ENCODE measurements around the gene PLCB2.

PLCB2 gene

DNA sequence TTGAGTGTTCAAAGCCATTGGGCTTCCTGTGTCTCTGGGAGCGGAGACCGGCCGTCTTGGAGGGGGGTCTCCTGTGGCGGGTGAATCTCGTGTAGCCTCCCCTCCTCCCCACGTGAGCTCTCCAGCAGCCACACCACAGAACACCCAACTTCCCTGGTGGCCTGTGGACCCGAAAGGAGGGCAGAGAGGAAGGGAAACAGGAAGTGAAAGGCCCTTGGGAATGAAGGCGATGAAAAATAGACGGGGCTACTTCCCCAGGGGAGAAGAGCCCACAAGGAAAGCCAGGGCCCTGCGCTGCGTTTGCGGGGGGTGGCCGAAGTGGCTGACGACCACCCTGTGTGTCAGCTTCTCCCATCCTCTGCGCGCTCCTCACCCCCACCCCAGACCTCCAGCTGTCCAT is 30.3 kb downstream of the PLCB2 start:
- no peak overlapping the region for H3K23ac ChIP-seq (ENCODE audit: low read length)
- WGBS (ENCODE audit: extremely low coverage, insufficient coverage, low lambda C conversion rate): no CpG with 5 or more reads among the region's 16 CpGs
- H2BK120ac ChIP-seq (ENCODE audit: low read depth, low read length): no peak overlapping the region
- no peak overlapping the region for H2BK5ac ChIP-seq (ENCODE audit: low read length)
- H4K5ac ChIP-seq (ENCODE audit: low read length): no peak overlapping the region
- no peak for DNase-seq
- no peaks in the 10 kb centered on the region for H3K79me1 ChIP-seq (ENCODE audit: low read length)
- peaks cover 4% of the 10 kb centered on the region for H3K4me1 ChIP-seq (ENCODE audit: control insufficient read depth, low read depth, low read length)
- H3K4ac ChIP-seq (ENCODE audit: low read depth, low read length): no peak overlapping the region
- H3K79me2 ChIP-seq (ENCODE audit: control insufficient read depth, insufficient read depth, low read length): no peaks in the 10 kb centered on the region
- H3K4me2 ChIP-seq (ENCODE audit: low read length): no peak overlapping the region
- no peaks in the 10 kb centered on the region for H3K36me3 ChIP-seq (ENCODE audit: control insufficient read depth, insufficient read depth, low read length)
- H4K8ac ChIP-seq (ENCODE audit: low read depth, low read length): no peak overlapping the region
- peaks cover 12% of the 10 kb centered on the region for H3K27me3 ChIP-seq (ENCODE audit: insufficient read depth, low read length, poor library complexity)
- no peak overlapping the region for H3K27ac ChIP-seq (ENCODE audit: low read depth, low read length)
- H3K18ac ChIP-seq (ENCODE audit: low read length): no peak overlapping the region
- no peak overlapping the region for H2BK15ac ChIP-seq (replicated peaks; ENCODE audit: low read depth)
- H3K56ac ChIP-seq (ENCODE audit: low read length): no peak overlapping the region
- no peak overlapping the region for H3K9ac ChIP-seq (ENCODE audit: low read length)
- H2AK5ac ChIP-seq (ENCODE audit: low read length): no peak overlapping the region
- no peak overlapping the region for H3K4me3 ChIP-seq (ENCODE audit: low read length)

DNA sequence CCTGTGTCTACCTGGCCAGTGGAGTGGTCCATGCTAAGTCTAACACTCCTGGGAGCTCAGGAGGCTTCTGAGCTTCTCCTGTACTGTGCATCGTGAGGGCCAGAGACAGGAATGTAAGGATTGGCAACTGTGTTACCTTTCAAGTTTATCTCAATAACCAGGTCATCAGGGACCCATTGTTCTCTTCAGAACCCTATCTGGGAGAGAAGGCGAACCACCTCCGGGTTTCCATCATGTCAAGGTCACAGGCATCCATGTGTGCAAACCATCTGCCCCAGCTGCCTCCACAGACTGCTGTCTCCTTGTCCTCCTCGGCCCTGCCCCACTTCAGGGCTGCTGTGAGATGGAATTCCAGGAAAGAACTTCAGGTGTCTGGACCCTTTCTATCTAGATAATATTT is 30.8 kb downstream of the PLCB2 start:
- no peak overlapping the region for H3K27ac ChIP-seq (ENCODE audit: low read depth, low read length)
- peaks cover 4% of the 10 kb centered on the region for H3K4me1 ChIP-seq (ENCODE audit: control insufficient read depth, low read depth, low read length)
- WGBS (ENCODE audit: extremely low coverage, insufficient coverage, low lambda C conversion rate): no CpG with 5 or more reads among the region's 4 CpGs
- H2BK120ac ChIP-seq (ENCODE audit: low read depth, low read length): no peak overlapping the region
- no peak overlapping the region for H4K8ac ChIP-seq (ENCODE audit: low read depth, low read length)
- peaks cover 12% of the 10 kb centered on the region for H3K27me3 ChIP-seq (ENCODE audit: insufficient read depth, low read length, poor library complexity)
- H3K56ac ChIP-seq (ENCODE audit: low read length): no peak overlapping the region
- H2BK5ac ChIP-seq (ENCODE audit: low read length): no peak overlapping the region
- no peaks in the 10 kb centered on the region for H3K79me1 ChIP-seq (ENCODE audit: low read length)
- no peaks in the 10 kb centered on the region for H3K79me2 ChIP-seq (ENCODE audit: control insufficient read depth, insufficient read depth, low read length)
- H4K5ac ChIP-seq (ENCODE audit: low read length): no peak overlapping the region
- no peak overlapping the region for H3K4me2 ChIP-seq (ENCODE audit: low read length)
- no peak overlapping the region for H3K18ac ChIP-seq (ENCODE audit: low read length)
- no peak overlapping the region for H3K4ac ChIP-seq (ENCODE audit: low read depth, low read length)
- H3K23ac ChIP-seq (ENCODE audit: low read length): no peak overlapping the region
- DNase-seq: no peak
- H2BK15ac ChIP-seq (replicated peaks; ENCODE audit: low read depth): no peak overlapping the region
- no peak overlapping the region for H3K9ac ChIP-seq (ENCODE audit: low read length)
- no peak overlapping the region for H3K4me3 ChIP-seq (ENCODE audit: low read length)
- no peaks in the 10 kb centered on the region for H3K36me3 ChIP-seq (ENCODE audit: control insufficient read depth, insufficient read depth, low read length)
- H2AK5ac ChIP-seq (ENCODE audit: low read length): no peak overlapping the region

DNA sequence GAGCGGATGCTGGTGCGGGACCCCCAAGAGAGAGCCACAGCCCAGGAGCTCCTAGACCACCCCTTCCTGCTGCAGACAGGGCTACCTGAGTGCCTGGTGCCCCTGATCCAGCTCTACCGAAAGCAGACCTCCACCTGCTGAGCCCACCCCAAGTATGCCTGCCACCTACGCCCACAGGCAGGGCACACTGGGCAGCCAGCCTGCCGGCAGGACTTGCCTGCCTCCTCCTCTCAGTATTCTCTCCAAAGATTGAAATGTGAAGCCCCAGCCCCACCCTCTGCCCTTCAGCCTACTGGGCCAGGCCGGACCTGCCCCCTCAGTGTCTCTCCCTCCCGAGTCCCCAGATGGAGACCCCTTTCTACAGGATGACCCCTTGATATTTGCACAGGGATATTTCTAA is 31.8 kb downstream of the PLCB2 start:
- no peak overlapping the region for H3K9ac ChIP-seq (ENCODE audit: low read length)
- H3K18ac ChIP-seq (ENCODE audit: low read length): no peak overlapping the region
- peaks cover 4% of the 10 kb centered on the region for H3K4me1 ChIP-seq (ENCODE audit: control insufficient read depth, low read depth, low read length)
- no peak overlapping the region for H2BK15ac ChIP-seq (replicated peaks; ENCODE audit: low read depth)
- H3K79me1 ChIP-seq (ENCODE audit: low read length): no peaks in the 10 kb centered on the region
- H4K8ac ChIP-seq (ENCODE audit: low read depth, low read length): no peak overlapping the region
- H4K5ac ChIP-seq (ENCODE audit: low read length): no peak overlapping the region
- H3K79me2 ChIP-seq (ENCODE audit: control insufficient read depth, insufficient read depth, low read length): no peaks in the 10 kb centered on the region
- DNase-seq: no peak
- no CpG with 5 or more reads among the region's 7 CpGs for WGBS (ENCODE audit: extremely low coverage, insufficient coverage, low lambda C conversion rate)
- H3K36me3 ChIP-seq (ENCODE audit: control insufficient read depth, insufficient read depth, low read length): no peaks in the 10 kb centered on the region
- no peak overlapping the region for H3K27ac ChIP-seq (ENCODE audit: low read depth, low read length)
- no peak overlapping the region for H3K56ac ChIP-seq (ENCODE audit: low read length)
- no peak overlapping the region for H3K23ac ChIP-seq (ENCODE audit: low read length)
- no peak overlapping the region for H3K4ac ChIP-seq (ENCODE audit: low read depth, low read length)
- no peak overlapping the region for H2BK5ac ChIP-seq (ENCODE audit: low read length)
- peaks cover 6% of the 10 kb centered on the region for H3K27me3 ChIP-seq (ENCODE audit: insufficient read depth, low read length, poor library complexity)
- no peak overlapping the region for H3K4me3 ChIP-seq (ENCODE audit: low read length)
- H2AK5ac ChIP-seq (ENCODE audit: low read length): no peak overlapping the region
- H2BK120ac ChIP-seq (ENCODE audit: low read depth, low read length): no peak overlapping the region
- no peak overlapping the region for H3K4me2 ChIP-seq (ENCODE audit: low read length)

DNA sequence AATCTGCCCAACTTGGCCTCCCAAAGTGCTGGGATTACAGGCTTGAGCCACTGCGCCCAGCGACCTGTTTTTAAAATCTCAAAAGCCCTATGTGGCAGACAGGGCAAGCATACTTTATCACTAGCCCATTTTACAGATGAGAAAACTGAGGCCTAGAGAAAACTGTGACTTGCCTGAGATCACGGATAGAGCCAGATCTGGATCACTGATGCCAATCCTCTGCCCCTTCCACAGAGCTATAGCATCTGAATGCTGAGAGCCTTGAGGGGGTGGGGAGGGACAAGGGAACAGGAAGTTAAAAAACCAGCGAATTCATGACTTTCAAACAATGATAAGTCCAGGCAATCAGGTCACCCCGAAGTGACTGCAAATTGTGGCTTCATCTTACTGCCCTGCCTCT is 32.2 kb downstream of the PLCB2 start:
- no peaks in the 10 kb centered on the region for H3K79me1 ChIP-seq (ENCODE audit: low read length)
- no CpG with 5 or more reads among the region's 5 CpGs for WGBS (ENCODE audit: extremely low coverage, insufficient coverage, low lambda C conversion rate)
- H2BK5ac ChIP-seq (ENCODE audit: low read length): no peak overlapping the region
- H4K8ac ChIP-seq (ENCODE audit: low read depth, low read length): no peak overlapping the region
- no peak overlapping the region for H3K18ac ChIP-seq (ENCODE audit: low read length)
- H3K56ac ChIP-seq (ENCODE audit: low read length): no peak overlapping the region
- H2BK15ac ChIP-seq (replicated peaks; ENCODE audit: low read depth): no peak overlapping the region
- H3K36me3 ChIP-seq (ENCODE audit: control insufficient read depth, insufficient read depth, low read length): no peaks in the 10 kb centered on the region
- no peak overlapping the region for H3K4ac ChIP-seq (ENCODE audit: low read depth, low read length)
- no peak overlapping the region for H3K4me2 ChIP-seq (ENCODE audit: low read length)
- H3K9ac ChIP-seq (ENCODE audit: low read length): no peak overlapping the region
- peaks cover 2% of the 10 kb centered on the region for H3K27me3 ChIP-seq (ENCODE audit: insufficient read depth, low read length, poor library complexity)
- no peaks in the 10 kb centered on the region for H3K79me2 ChIP-seq (ENCODE audit: control insufficient read depth, insufficient read depth, low read length)
- no peak overlapping the region for H3K23ac ChIP-seq (ENCODE audit: low read length)
- no peak overlapping the region for H3K27ac ChIP-seq (ENCODE audit: low read depth, low read length)
- no peak overlapping the region for H4K5ac ChIP-seq (ENCODE audit: low read length)
- no peak overlapping the region for H2AK5ac ChIP-seq (ENCODE audit: low read length)
- no peak overlapping the region for H2BK120ac ChIP-seq (ENCODE audit: low read depth, low read length)
- DNase-seq: no peak
- H3K4me1 ChIP-seq (ENCODE audit: control insufficient read depth, low read depth, low read length): peaks cover under 1% of the 10 kb centered on the region
- no peak overlapping the region for H3K4me3 ChIP-seq (ENCODE audit: low read length)

DNA sequence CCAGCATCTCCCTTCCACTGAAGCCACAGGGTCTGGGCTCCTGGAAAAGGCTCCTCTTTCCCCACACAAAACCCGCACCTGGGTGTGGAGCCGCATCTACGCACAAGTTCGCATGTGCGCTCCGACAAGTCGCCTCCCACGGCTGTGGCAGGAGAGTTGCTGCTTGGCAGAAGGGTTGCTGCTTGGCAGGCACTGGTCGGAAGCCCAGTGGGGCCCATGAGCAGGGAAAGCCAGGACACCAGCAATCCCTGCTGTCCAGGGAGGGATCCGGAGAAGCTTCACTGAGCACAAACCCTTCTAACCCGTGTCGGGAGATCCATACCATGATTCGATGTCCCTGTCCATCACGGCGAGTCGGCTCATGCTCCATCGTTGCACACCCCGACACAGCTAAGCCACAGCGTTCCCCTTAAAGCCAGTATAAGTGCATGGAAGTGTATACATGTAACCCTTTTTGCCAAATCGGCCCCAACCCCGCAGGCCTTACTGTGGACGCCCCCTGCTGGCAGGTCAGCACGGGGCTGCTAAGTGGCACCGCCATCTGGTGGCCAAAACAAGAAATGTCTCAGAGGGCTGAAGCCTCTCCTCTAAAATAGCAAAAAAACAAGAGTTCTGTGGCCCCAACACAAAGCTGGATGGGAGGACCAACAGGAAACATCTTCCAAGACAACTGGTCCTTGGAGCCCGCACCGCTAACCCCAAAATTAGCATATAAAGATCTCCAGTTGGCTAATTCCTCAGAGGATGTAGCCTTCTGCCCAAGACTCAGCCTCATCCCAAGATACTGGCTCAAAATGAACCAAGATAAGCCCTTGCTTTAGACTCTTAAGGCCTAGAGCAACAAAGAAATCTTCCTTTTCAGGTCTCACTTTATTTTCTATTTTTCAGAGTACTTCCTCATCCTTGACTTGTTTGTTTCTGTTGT is 33.1 kb downstream of the PLCB2 start:
- H3K4me3 ChIP-seq (ENCODE audit: low read length): no peak overlapping the region
- H3K9ac ChIP-seq (ENCODE audit: low read length): no peak overlapping the region
- WGBS (ENCODE audit: extremely low coverage, insufficient coverage, low lambda C conversion rate): no CpG with 5 or more reads among the region's 26 CpGs
- no peak overlapping the region for H2BK5ac ChIP-seq (ENCODE audit: low read length)
- H2AK5ac ChIP-seq (ENCODE audit: low read length): no peak overlapping the region
- no peak overlapping the region for H2BK120ac ChIP-seq (ENCODE audit: low read depth, low read length)
- no peaks in the 10 kb centered on the region for H3K79me1 ChIP-seq (ENCODE audit: low read length)
- no peak overlapping the region for H2BK15ac ChIP-seq (replicated peaks; ENCODE audit: low read depth)
- H3K18ac ChIP-seq (ENCODE audit: low read length): no peak overlapping the region
- H3K4ac ChIP-seq (ENCODE audit: low read depth, low read length): no peak overlapping the region
- no peaks in the 10 kb centered on the region for H3K79me2 ChIP-seq (ENCODE audit: control insufficient read depth, insufficient read depth, low read length)
- no peaks in the 10 kb centered on the region for H3K27me3 ChIP-seq (ENCODE audit: insufficient read depth, low read length, poor library complexity)
- H3K56ac ChIP-seq (ENCODE audit: low read length): no peak overlapping the region
- H3K23ac ChIP-seq (ENCODE audit: low read length): no peak overlapping the region
- no peaks in the 10 kb centered on the region for H3K4me1 ChIP-seq (ENCODE audit: control insufficient read depth, low read depth, low read length)
- H3K4me2 ChIP-seq (ENCODE audit: low read length): no peak overlapping the region
- H4K5ac ChIP-seq (ENCODE audit: low read length): no peak overlapping the region
- no peaks in the 10 kb centered on the region for H3K36me3 ChIP-seq (ENCODE audit: control insufficient read depth, insufficient read depth, low read length)
- peak; percentile 85 for DNase-seq
- H3K27ac ChIP-seq (ENCODE audit: low read depth, low read length): no peak overlapping the region
- H4K8ac ChIP-seq (ENCODE audit: low read depth, low read length): no peak overlapping the region

DNA sequence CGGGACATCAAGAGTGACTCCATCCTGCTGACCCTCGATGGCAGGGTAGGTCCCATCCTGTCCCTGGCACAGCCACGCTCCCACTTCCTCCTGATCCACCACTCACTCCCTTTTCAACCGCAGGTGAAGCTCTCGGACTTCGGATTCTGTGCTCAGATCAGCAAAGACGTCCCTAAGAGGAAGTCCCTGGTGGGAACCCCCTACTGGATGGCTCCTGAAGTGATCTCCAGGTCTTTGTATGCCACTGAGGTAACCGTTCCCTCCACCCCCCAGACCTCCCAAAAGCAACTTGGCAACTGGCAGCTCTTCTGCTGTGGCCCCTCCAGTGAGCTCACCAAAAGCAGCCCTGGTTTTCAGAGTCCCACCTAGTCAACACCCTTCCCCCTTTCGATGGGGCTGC is 34.3 kb downstream of the PLCB2 start:
- no CpG with 5 or more reads among the region's 9 CpGs for WGBS (ENCODE audit: extremely low coverage, insufficient coverage, low lambda C conversion rate)
- Histone ChIP-seq H3K79me2 (ENCODE audit: control insufficient read depth, insufficient read depth, low read length) (no peaks in the 10 kb centered on the region), H2BK15ac (replicated peaks; ENCODE audit: low read depth) (no peak overlapping the region), H3K4me3 (ENCODE audit: low read length) (no peak overlapping the region), H3K9ac (ENCODE audit: low read length) (no peak overlapping the region), H3K4me2 (ENCODE audit: low read length) (no peak overlapping the region), H3K79me1 (ENCODE audit: low read length) (no peaks in the 10 kb centered on the region), H3K27me3 (ENCODE audit: insufficient read depth, low read length, poor library complexity) (no peaks in the 10 kb centered on the region), H3K18ac (ENCODE audit: low read length) (no peak overlapping the region), H3K27ac (ENCODE audit: low read depth, low read length) (no peak overlapping the region), H3K56ac (ENCODE audit: low read length) (peak overlapping the region; percentile 49), H3K4ac (ENCODE audit: low read depth, low read length) (no peak overlapping the region), H3K23ac (ENCODE audit: low read length) (no peak overlapping the region), H4K8ac (ENCODE audit: low read depth, low read length) (no peak overlapping the region), H2BK5ac (ENCODE audit: low read length) (no peak overlapping the region), H2BK120ac (ENCODE audit: low read depth, low read length) (no peak overlapping the region), H3K36me3 (ENCODE audit: control insufficient read depth, insufficient read depth, low read length) (no peaks in the 10 kb centered on the region), H3K4me1 (ENCODE audit: control insufficient read depth, low read depth, low read length) (no peaks in the 10 kb centered on the region), H4K5ac (ENCODE audit: low read length) (no peak overlapping the region), H2AK5ac (ENCODE audit: low read length) (no peak overlapping the region)
- peak; percentile 35 for DNase-seq
